AG10803 (cell line): ENCODE measurements around the gene TGFBR3.

ENCODE experiments used
- DNase-seq: peaks from one replicate; pipeline ENCODE4 v3.0.0; 2010; ENCODE audit warnings: low read depth
- H3K4me3 ChIP-seq: 2 replicates; pipeline ENCODE4 v1.5.1; 2011; ENCODE audit warnings: mild to moderate bottlenecking, low read length, control low read depth
- TF ChIP-seq, protein P1 (sequence below): conservative IDR thresholded peaks from 2 replicates; pipeline ENCODE4 v1.5.1; 2011; ENCODE audit warnings: mild to moderate bottlenecking, low read length, control low read depth, inconsistent platforms

Gene TGFBR3

DNA sequence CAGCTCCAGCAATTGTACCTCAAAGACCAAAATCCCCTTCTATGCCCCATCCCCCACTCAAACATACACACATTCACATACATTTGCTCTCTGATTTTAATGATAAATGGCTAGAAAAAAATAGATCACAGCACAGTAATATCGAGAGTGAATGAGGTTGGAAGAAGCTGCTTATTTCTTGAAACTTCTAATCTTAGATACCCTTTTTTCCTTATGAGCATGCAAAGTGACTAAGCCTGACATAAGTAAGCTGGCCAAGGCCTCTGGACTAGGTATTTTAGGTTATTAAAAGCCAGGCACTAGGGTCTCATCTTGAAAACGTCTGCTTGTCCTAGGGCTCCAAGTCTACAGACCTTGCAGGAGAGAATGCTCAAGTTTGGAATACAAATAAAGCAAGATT is 133.6 kb downstream of the TGFBR3 start:
- H3K4me3 ChIP-seq = no peak overlapping the region
- DNase-seq = no peak
- TF ChIP-seq, protein P1, sequence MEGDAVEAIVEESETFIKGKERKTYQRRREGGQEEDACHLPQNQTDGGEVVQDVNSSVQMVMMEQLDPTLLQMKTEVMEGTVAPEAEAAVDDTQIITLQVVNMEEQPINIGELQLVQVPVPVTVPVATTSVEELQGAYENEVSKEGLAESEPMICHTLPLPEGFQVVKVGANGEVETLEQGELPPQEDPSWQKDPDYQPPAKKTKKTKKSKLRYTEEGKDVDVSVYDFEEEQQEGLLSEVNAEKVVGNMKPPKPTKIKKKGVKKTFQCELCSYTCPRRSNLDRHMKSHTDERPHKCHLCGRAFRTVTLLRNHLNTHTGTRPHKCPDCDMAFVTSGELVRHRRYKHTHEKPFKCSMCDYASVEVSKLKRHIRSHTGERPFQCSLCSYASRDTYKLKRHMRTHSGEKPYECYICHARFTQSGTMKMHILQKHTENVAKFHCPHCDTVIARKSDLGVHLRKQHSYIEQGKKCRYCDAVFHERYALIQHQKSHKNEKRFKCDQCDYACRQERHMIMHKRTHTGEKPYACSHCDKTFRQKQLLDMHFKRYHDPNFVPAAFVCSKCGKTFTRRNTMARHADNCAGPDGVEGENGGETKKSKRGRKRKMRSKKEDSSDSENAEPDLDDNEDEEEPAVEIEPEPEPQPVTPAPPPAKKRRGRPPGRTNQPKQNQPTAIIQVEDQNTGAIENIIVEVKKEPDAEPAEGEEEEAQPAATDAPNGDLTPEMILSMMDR = no peak

DNA sequence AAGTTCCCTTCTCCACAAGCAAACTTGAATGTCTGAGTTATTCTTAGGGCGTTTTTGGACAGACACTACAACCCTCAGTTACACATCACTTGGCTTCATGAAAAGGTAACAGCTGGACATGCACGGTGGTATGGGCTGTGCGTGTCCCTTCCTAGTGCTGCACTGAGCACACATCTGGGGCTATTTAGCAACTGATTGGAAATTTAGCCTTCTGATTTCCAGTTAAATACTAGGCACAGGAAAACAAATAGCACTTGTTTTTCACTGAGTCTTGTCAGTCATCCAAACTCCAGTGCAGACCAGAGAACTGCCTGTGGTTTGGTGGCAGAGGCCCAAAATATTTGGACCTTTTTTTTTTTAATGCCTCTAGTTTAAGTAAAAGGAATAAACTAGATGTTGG is 134.7 kb downstream of the TGFBR3 start:
- no peak overlapping the region for H3K4me3 ChIP-seq
- TF ChIP-seq, protein P1 = no peak
- peak; percentile 98 for DNase-seq

DNA sequence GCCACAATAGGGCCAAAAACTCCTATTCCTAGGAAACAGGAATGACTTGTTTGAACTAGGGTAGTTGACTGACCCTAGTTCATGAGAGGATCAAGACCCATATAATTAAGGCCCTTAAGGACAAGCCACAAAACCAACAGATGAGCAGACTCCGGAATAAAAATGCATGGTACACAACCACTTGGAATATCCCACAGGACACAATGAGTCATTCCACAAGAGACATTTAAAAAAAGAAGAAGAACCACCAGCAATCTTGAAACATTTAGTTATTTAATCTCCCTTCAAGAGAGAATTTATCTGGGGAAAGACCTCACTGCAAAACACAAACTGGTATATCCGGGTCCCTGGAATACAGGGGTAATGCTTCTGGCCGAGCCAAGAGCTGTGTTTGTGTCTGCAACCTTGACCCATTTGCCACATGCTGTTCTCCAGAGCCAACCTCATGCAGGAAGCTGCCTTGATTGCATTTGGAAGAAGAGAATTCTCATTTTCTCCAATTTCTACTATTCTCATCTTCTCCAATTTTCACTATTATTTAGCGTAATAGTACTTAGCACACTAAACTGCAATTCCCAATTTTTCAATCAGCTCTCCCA is 135.5 kb downstream of the TGFBR3 start:
- no peak overlapping the region for H3K4me3 ChIP-seq
- peak; percentile 72 for DNase-seq
- TF ChIP-seq, protein P1 = no peak

DNA sequence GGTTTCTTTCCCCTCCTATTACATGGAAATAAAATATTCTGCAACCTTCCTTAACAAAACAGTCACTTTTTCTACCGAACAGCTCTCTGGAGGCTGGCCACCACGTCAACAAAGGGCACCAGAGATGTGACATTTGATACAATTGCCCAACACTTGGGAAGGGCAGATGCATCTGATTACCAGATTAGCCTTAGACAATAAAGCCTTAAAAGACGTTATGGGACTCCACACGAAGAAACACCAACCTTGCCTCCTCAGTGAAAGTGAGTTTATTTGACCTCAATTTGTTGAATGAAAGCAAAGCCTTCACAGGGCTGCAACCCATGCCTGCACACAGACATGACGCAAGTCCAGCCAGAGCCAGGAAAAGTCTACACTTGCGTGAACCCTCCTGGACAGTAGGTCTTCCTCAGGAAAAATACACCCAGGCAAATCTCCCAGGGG is 136.1 kb downstream of the TGFBR3 start:
- H3K4me3 ChIP-seq = no peak overlapping the region
- TF ChIP-seq, protein P1 = no peak
- DNase-seq = no peak

DNA sequence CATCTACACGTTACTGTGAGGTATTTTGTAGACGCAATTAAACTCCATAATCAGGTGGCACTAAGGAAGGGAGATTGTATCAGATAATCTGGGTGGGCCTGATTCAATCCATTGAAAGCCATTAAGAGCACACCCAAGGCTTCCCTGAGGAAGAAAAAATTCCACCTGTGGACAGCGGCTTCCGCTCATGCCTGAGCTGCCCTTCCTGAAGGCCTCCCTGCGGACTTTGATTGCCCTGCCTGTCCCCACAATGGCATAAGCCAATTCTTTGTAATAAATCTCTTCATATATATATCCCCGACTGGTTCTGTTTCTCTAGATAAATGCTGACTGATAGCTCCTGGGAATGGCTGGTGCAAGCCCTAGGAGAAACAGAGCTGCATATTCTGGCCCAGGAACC is 138.3 kb downstream of the TGFBR3 start:
- H3K4me3 ChIP-seq = no peak overlapping the region
- TF ChIP-seq, protein P1 = no peak
- DNase-seq = no peak

DNA sequence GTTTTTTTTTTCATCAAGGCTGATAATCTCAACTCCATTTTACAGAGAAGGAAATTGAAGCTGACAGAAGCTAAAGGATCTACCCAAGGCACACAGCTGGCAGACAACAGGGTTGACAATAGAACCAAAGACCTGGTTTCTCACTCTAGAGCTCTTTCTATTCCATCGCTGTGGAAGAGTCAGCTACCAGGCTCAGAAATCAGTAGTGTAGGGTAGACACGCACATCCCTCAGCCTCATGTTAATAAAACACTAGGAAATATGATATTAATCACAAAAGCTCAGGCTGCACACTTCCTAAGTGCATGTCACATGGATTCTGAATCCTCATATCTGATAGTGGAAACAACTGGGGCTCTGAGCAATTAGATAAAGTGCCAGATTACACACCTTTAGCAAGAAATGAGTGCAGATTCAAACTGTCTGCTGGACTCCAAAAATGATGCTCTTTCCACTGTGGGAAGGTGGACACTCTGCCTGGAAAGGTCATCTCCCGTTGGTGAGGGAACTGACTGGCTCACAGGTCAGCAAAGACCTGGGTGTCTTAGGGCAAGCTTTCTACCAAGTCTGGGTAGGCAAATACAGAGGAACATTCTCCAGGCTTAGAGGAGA is 139.1 kb downstream of the TGFBR3 start:
- no peak overlapping the region for H3K4me3 ChIP-seq
- no peak for DNase-seq
- TF ChIP-seq, protein P1 = no peak
